Mammary epithelial cell (primary cell): ENCODE measurements around the gene RNF144B.

Experiments used
- CTCF ChIP-seq, 2 donors: IDR thresholded peaks in 1 of 2; conservative IDR thresholded peaks in 1 of 2; 2 replicates each; pipeline ENCODE4 v1.5.1; 2011 to 2012; ENCODE audit warnings: inconsistent platforms in 2 of 2, low read length in 2 of 2, mild to moderate bottlenecking in 2 of 2, control low read depth in 1 of 2, low read depth in 1 of 2; ENCODE audit not compliant: insufficient read depth in 1 of 2; ENCODE audit errors: extremely low read depth in 1 of 2
- EZH2 ChIP-seq: IDR thresholded peaks from 2 replicates; pipeline ENCODE4 v1.6.1; 2012; ENCODE audit warnings: low read length, inconsistent platforms, borderline replicate concordance

- TF ChIP-seq CTCF (conservative IDR thresholded peaks at IDR 0.05 in 1 of 2, IDR thresholded peaks at IDR 0.05 in 1 of 2; ENCODE audit: extremely low read depth in 1 of 2, insufficient read depth in 1 of 2, low read depth in 1 of 2, low read length in 2 of 2) (no peak), EZH2 (no peak)
These were observed 77.0 kb downstream of the RNF144B start for GRCh38 chr6:18464176-18464575.
